SK-N-MC (cell line): Measurements from ENCODE around the gene EVX1.

Experiments used
- EZH2 ChIP-seq: fragments of 200-600 bp; sonication (generic); IDR thresholded peaks from one replicate; pipeline ENCODE4 v1.6.1; 2017; ENCODE audit warnings: antibody characterized with exemption
- POLR2AphosphoS5 ChIP-seq: IDR thresholded peaks from 2 replicates; pipeline ENCODE4 v1.6.1; 2012; ENCODE audit warnings: mild to moderate bottlenecking, low read depth, low read length, borderline replicate concordance

DNA sequence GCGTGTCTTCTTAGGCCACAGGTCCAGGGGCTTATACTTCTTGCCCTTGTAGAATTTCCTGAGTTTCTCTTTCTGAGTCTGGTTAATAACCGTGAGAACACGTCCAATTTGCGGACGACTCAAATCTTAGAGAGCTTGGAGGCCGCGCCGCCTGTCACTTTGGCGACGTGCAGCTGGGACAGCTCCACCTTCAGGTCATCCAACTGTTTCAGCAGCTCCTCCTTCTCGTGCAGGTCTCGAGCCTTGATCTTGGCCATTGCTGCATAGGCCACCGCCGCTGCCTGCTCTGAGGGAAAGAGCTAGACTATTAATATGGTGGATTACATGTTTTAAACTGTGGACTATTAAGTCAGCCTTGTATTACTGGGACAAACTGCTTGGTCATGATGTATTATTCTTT lies 26.9 kb downstream of the EVX1 start:
- TF ChIP-seq POLR2AphosphoS5 = no peak
- TF ChIP-seq EZH2 = no peak
